Lower leg skin (tissue), 3 donors: Measurements from ENCODE around the gene ADGRV1.

Experiments
- CTCF ChIP-seq, 3 donors: fragments of 450-650 bp; IDR thresholded peaks; one replicate each; pipeline ENCODE4 v1.5.1; 2016; ENCODE audit warnings: antibody characterized with exemption in 3 of 3, mild to moderate bottlenecking in 3 of 3, moderate library complexity in 2 of 3
- POLR2A ChIP-seq, 2 donors: fragments of 450-650 bp; IDR thresholded peaks; one replicate each; pipeline ENCODE4 v1.6.1; 2016 to 2017; ENCODE audit warnings: antibody characterized with exemption in 2 of 2, mild to moderate bottlenecking in 1 of 2, moderate library complexity in 1 of 2

- TF ChIP-seq CTCF (IDR thresholded peaks at IDR 0.05) (no peak), POLR2A (IDR thresholded peaks at IDR 0.05) (no peak)
Observed at GRCh38 chr5:91070761-91071550, 512.4 kb downstream of the ADGRV1 start.
